H1 (cell line): Measurements from ENCODE around the gene LAT. TPM values are rescaled to one million over a fixed set of nuclear protein-coding genes. Genes with fewer than 3 reads are reported as not detected.

Experiments used
- CTCF ChIA-PET: fragments of 300-600 bp; sonication (Branson Sonifier 250); formaldehyde crosslinking; loops from one replicate; lab custom pipeline; 2021; ENCODE audit not compliant: partially characterized antibody; lab: Charles Lee
- POLR2A ChIA-PET: fragments of 300-600 bp; sonication (Branson Sonifier 250); formaldehyde crosslinking; loops from one replicate; lab custom pipeline; 2021; ENCODE audit warnings: inconsistent platforms; ENCODE audit not compliant: partially characterized antibody; lab: Charles Lee
- DNase-seq, 2 experiments: peaks; one replicate each; pipeline versions ENCODE4 v3.0.0 to v3.0.0-alpha.2; 2010 to 2022; ENCODE audit warnings: low spot score in 2 of 2, low read depth in 1 of 2, mixed read lengths in 1 of 2
- FAIRE-seq: peaks from 2 replicates; lab custom pipeline; 2011; peaks lifted over from hg19 to GRCh38; lab: Jason Lieb, UNC
- H2AFZ ChIP-seq: 2 replicates; pipeline ENCODE4 v1.8.1; 2012; ENCODE audit warnings: low read length, inconsistent platforms
- H2AK5ac ChIP-seq: 2 replicates; pipeline ENCODE4 v1.6.1; 2013; ENCODE audit warnings: low read depth, low read length
- H2BK120ac ChIP-seq: replicated peaks from 2 replicates; pipeline ENCODE3; 2013; ENCODE audit warnings: low read depth, low read length, inconsistent platforms
- H2BK12ac ChIP-seq: 2 replicates; pipeline ENCODE4 v1.6.1; 2013; ENCODE audit warnings: low read depth, low read length
- H2BK15ac ChIP-seq: 2 replicates; pipeline ENCODE4 v1.6.1; 2013; ENCODE audit warnings: low read length
- H2BK20ac ChIP-seq: 2 replicates; pipeline ENCODE4 v1.6.1; 2013; ENCODE audit warnings: low read length
- H2BK5ac ChIP-seq: 2 replicates; pipeline ENCODE4 v1.6.1; 2013; ENCODE audit warnings: low read depth, low read length
- H3K14ac ChIP-seq: 2 replicates; pipeline ENCODE4 v1.6.1; 2013; ENCODE audit warnings: inconsistent platforms; ENCODE audit not compliant: insufficient read length
- H3K18ac ChIP-seq: 2 replicates; pipeline ENCODE4 v1.6.1; 2013; ENCODE audit warnings: low read length; ENCODE audit errors: extremely low read depth
- H3K23ac ChIP-seq: 2 replicates; pipeline ENCODE4 v1.6.1; 2013; ENCODE audit warnings: inconsistent platforms; ENCODE audit not compliant: insufficient read length
- H3K23me2 ChIP-seq: 2 replicates; pipeline ENCODE4 v1.6.1; 2013; ENCODE audit warnings: low read depth, low read length
- H3K27ac ChIP-seq: 2 replicates; pipeline ENCODE4 v1.6.1; 2011; ENCODE audit warnings: low read depth, low read length, inconsistent platforms
- H3K27me3 ChIP-seq, 4 experiments: replicated peaks in 1 of 4; 1 replicate in 1 of 4; 2 replicates in 3 of 4; pipeline versions ENCODE4 v1.6.1 to v1.8.1; 2011 to 2013; ENCODE audit warnings: low read length in 3 of 4, mild to moderate bottlenecking in 3 of 4, inconsistent platforms in 2 of 4, mixed read lengths in 2 of 4, moderate library complexity in 1 of 4; ENCODE audit not compliant: control insufficient read depth in 3 of 4, insufficient read depth in 3 of 4; ENCODE audit errors: extremely low read depth in 1 of 4
- H3K36me3 ChIP-seq, 4 experiments: 2 replicates each; pipeline versions ENCODE4 v1.6.1 to v1.8.1; 2011 to 2013; ENCODE audit warnings: mild to moderate bottlenecking in 4 of 4, low read length in 3 of 4, moderate library complexity in 2 of 4, control low read depth in 1 of 4, inconsistent platforms in 1 of 4; ENCODE audit not compliant: insufficient read depth in 4 of 4, control insufficient read depth in 2 of 4
- H3K4ac ChIP-seq: replicated peaks from 2 replicates; pipeline ENCODE3; 2013; ENCODE audit warnings: low read length, low read depth, mixed read lengths, inconsistent platforms; ENCODE audit not compliant: insufficient read length
- H3K4me1 ChIP-seq, 4 experiments: replicated peaks in 1 of 4; 1 replicate in 1 of 4; 2 replicates in 3 of 4; pipeline versions ENCODE4 v1.6.1 to v1.8.1; 2011 to 2013; ENCODE audit warnings: low read length in 3 of 4, inconsistent platforms in 2 of 4, mixed read lengths in 1 of 4; ENCODE audit not compliant: insufficient read depth in 4 of 4, control insufficient read depth in 3 of 4
- H3K4me2 ChIP-seq, 2 experiments: 2 replicates each; pipeline versions ENCODE4 v1.6.1 to v1.8.1; 2011 to 2013; ENCODE audit warnings: low read depth in 2 of 2, low read length in 2 of 2, control low read depth in 1 of 2, inconsistent platforms in 1 of 2, mild to moderate bottlenecking in 1 of 2; ENCODE audit not compliant: insufficient read depth in 1 of 2
- H3K4me3 ChIP-seq, 4 experiments: fragments of 200-600, 300-600 bp in 1 of 4; sonication (generic), shearing (Covaris generic), sonication (Bioruptor Twin) in 1 of 4; 2 replicates each; pipeline versions ENCODE4 v1.5.1 to v1.8.1; 2011 to 2016; ENCODE audit warnings: low read length in 4 of 4, low read depth in 3 of 4, control low read depth in 2 of 4, inconsistent platforms in 2 of 4, mild to moderate bottlenecking in 2 of 4, mixed read lengths in 1 of 4, moderate library complexity in 1 of 4; ENCODE audit not compliant: insufficient read depth in 2 of 4; ENCODE audit errors: extremely low read depth in 1 of 4
- H3K56ac ChIP-seq: replicated peaks from 2 replicates; pipeline ENCODE3; 2013; ENCODE audit warnings: low read depth, mild to moderate bottlenecking, mixed read lengths, low read length, inconsistent platforms; ENCODE audit not compliant: insufficient read length
- H3K79me1 ChIP-seq: 2 replicates; pipeline ENCODE4 v1.6.1; 2013; ENCODE audit warnings: low read depth, low read length, control low read depth
- H3K79me2 ChIP-seq, 2 experiments: 2 replicates each; pipeline versions ENCODE4 v1.6.1 to v1.8.1; 2012 to 2013; ENCODE audit warnings: low read length in 2 of 2, mild to moderate bottlenecking in 2 of 2, inconsistent platforms in 1 of 2; ENCODE audit not compliant: insufficient read depth in 2 of 2, control insufficient read depth in 1 of 2
- H3K9ac ChIP-seq, 4 experiments: replicated peaks in 1 of 4; 1 replicate in 1 of 4; 2 replicates in 3 of 4; pipeline versions ENCODE4 v1.6.1 to v1.8.1; 2011 to 2013; ENCODE audit warnings: low read depth in 3 of 4, low read length in 3 of 4, control low read depth in 2 of 4, mild to moderate bottlenecking in 2 of 4, moderate library complexity in 2 of 4, inconsistent platforms in 1 of 4; ENCODE audit errors: extremely low read depth in 1 of 4
- H3K9me3 ChIP-seq, 2 experiments: 2 replicates each; pipeline versions ENCODE4 v1.6.1 to v1.8.1; 2012 to 2013; ENCODE audit warnings: mild to moderate bottlenecking in 2 of 2, moderate library complexity in 2 of 2, control low read depth in 1 of 2, inconsistent platforms in 1 of 2, low read depth in 1 of 2, low read length in 1 of 2, mixed read lengths in 1 of 2; ENCODE audit not compliant: insufficient read depth in 2 of 2
- H4K20me1 ChIP-seq, 2 experiments: replicated peaks in 1 of 2; 2 replicates each; pipeline versions ENCODE3 to v1.8.1; 2011 to 2013; ENCODE audit warnings: inconsistent platforms in 2 of 2, low read length in 2 of 2, mild to moderate bottlenecking in 1 of 2; ENCODE audit not compliant: insufficient read depth in 2 of 2, control insufficient read depth in 1 of 2
- H4K5ac ChIP-seq: 2 replicates; pipeline ENCODE4 v1.6.1; 2013; ENCODE audit warnings: low read length, low read depth, mixed read lengths, inconsistent platforms; ENCODE audit not compliant: insufficient read length
- H4K8ac ChIP-seq: 2 replicates; pipeline ENCODE4 v1.8.0; 2013; ENCODE audit warnings: mild to moderate bottlenecking, moderate library complexity, low read length, inconsistent platforms; ENCODE audit not compliant: insufficient read depth; ENCODE audit errors: extremely low read depth
- H4K91ac ChIP-seq: replicated peaks from 2 replicates; pipeline ENCODE3; 2013; ENCODE audit warnings: low read length, mixed read lengths, inconsistent platforms; ENCODE audit not compliant: insufficient read length
- CEBPB ChIP-seq: IDR thresholded peaks from 2 replicates; pipeline ENCODE4 v1.6.1; 2012; ENCODE audit warnings: low read depth, low read length
- EGR1 ChIP-seq: IDR thresholded peaks from 2 replicates; pipeline ENCODE4 v1.6.1; 2011; ENCODE audit warnings: low read depth, low read length, borderline replicate concordance
- EZH2 ChIP-seq: fragments of 200-600 bp; sonication (generic); IDR thresholded peaks from 2 replicates; pipeline ENCODE4 v1.7.1; 2012; ENCODE audit warnings: low read depth, mild to moderate bottlenecking, moderate library complexity, low read length, inconsistent platforms; ENCODE audit not compliant: severe bottlenecking
- KDM1A ChIP-seq: fragments of 200-600, 300-600 bp; sonication (generic); IDR thresholded peaks from 2 replicates; pipeline ENCODE4 v1.7.1; 2016; ENCODE audit warnings: mild to moderate bottlenecking, low read length, borderline replicate concordance
- MAFK ChIP-seq: IDR thresholded peaks from 2 replicates; pipeline ENCODE4 v1.6.1; 2012; ENCODE audit warnings: low read depth, mild to moderate bottlenecking, improper control_type of control experiment, low read length
- TBP ChIP-seq: IDR thresholded peaks from 2 replicates; pipeline ENCODE4 v1.6.1; 2011; ENCODE audit warnings: low read depth, low read length, improper control_type of control experiment
- TEAD4 ChIP-seq: IDR thresholded peaks from 2 replicates; pipeline ENCODE4 v1.6.1; 2012; ENCODE audit warnings: low read depth, low read length, inconsistent platforms, mixed read lengths
- ZNF274 ChIP-seq: IDR thresholded peaks from 2 replicates; pipeline ENCODE4 v1.7.0; 2012; ENCODE audit warnings: low read length, borderline replicate concordance; ENCODE audit errors: extremely low read depth
- WGBS, 2 experiments: shearing (Covaris generic) in 1 of 2; methylation state at CpG; one replicate each; pipeline versions ENCODE4 v1.1.6 to v1.1.7; 2013 to 2015; ENCODE audit warnings: low lambda C conversion rate in 2 of 2, mixed read lengths in 2 of 2, inconsistent platforms in 1 of 2, low coverage in 1 of 2, missing lambda C conversion rate in 1 of 2; ENCODE audit not compliant: insufficient replicate concordance in 2 of 2, insufficient coverage in 1 of 2, insufficient read length in 1 of 2; ENCODE audit errors: extremely low coverage in 1 of 2, missing lambda C conversion rate in 1 of 2; 5-methylcytosine and 5-hydroxymethylcytosine counted together
- polyA plus RNA-seq, 7 experiments: library from polyadenylated mRNA; depleted of rRNA in 3 of 7; stranded (reverse) in 5 of 7; unstranded in 2 of 7; fragments of >200 nt in 5 of 7; fragments of 200-250 nt in 2 of 7; gene quantifications; 1 replicate in 5 of 7; 2 replicates in 1 of 7; 4 replicates in 1 of 7; pipeline versions ENCODE4 v1.2.1 to v1.2.3, GENCODE V29; 2011 to 2013; ENCODE audit warnings: missing spikeins in 2 of 7, mixed read lengths in 2 of 7
- total RNA-seq: library from RNA; stranded (reverse); fragmentation: NEBNext Ultra II Directional; extraction: Animal tissue kit (Norgen Biotek cat#: 25700); gene quantifications from 2 replicates; pipeline ENCODE4 v1.2.1, GENCODE V29; 2021
- TF ChIP-seq, protein P1 (sequence below): IDR thresholded peaks from 2 replicates; pipeline ENCODE4 v1.6.1; 2012; ENCODE audit warnings: inconsistent platforms

Gene LAT
- total and polyA plus RNA-seq, 2 of the 8 experiments (the other 6 are each of a cell fraction or from before 2014, with no cell fraction given), result 2.7 to 3.4 TPM

DNA sequence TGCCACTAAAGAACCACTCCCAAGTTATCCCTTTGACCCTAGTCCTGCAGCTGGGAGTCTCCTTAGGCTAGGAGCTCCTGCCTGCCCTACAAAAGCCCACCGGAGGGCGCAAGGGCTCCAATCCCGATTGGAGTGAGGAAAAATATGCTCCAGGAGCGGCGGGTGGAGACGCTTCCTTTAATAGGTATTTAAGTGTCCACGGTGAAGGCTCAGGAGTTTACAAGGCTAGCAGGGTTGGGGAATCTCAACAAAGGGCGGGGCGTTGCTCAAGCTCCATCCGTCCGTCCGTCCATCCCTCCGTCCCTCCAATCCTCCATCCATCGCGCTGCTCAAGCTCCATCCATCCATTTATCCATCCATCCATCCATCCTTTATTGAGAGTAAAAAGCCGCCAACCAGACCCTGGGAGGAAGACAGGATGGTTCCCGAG, 10.8 kb upstream of the LAT start:
- H3K14ac ChIP-seq, result no peak overlapping the region
- ChIA-PET POLR2A (interaction anchor here (0.6 to 2.9 kb wide), 18 partner anchors 8 to 151 kb away, joined by 3 to 19 read pairs (median 5); partner anchors contain the start of genes ATXN2L, LAT, SH2B1 and TUFM), CTCF (interaction anchor here (0.6 to 2.5 kb wide), 14 partner anchors 10 to 1057 kb away, joined by 3 to 14 read pairs (median 4); partner anchors contain the start of genes LAT, NFATC2IP, TLCD3B and TUFM)
- WGBS, 2 experiments, result 3% methylated on average over 17 of the region's 17 CpGs; no CpG with 5 or more reads in 1 of the 2 experiments
- H3K4me2 ChIP-seq, result peak overlapping the region; percentile 77 to 95
- FAIRE-seq (no peak), DNase-seq (peak; percentile 15 to 71)
- peaks cover 0 to 2% (median 0%) of the 10 kb centered on the region in 4 experiments; a peak in 1 of 8 replicates for H3K36me3 ChIP-seq
- H3K27me3 ChIP-seq, result no peaks in the 10 kb centered on the region
- peak overlapping the region; percentile 89 for H4K8ac ChIP-seq
- peak overlapping the region; percentile 80 to 96 (median 87) for H3K4me3 ChIP-seq
- H2BK20ac ChIP-seq, result no peak overlapping the region
- H2BK120ac ChIP-seq, result no peak overlapping the region
- H3K79me2 ChIP-seq, result peaks cover 0 to 8% of the 10 kb centered on the region in 2 experiments; a peak in 1 of 4 replicates
- H3K18ac ChIP-seq, result peak overlapping the region; percentile 71
- peak overlapping the region; percentile 90 for H4K91ac ChIP-seq
- H4K20me1 ChIP-seq, result peaks cover 2 to 6% of the 10 kb centered on the region in 2 experiments
- no peak overlapping the region for H2AK5ac ChIP-seq
- peak overlapping the region; percentile 45 for H2AFZ ChIP-seq
- H3K23ac ChIP-seq, result no peak overlapping the region
- peak overlapping the region; percentile 55; the same call in 1 of the 2 replicates for H3K27ac ChIP-seq
- peaks cover 0 to 7% (median 3%) of the 10 kb centered on the region in 4 experiments; a peak in 5 of 7 replicates for H3K4me1 ChIP-seq
- H3K4ac ChIP-seq, result peak overlapping the region; percentile 76
- H3K56ac ChIP-seq, result peak overlapping the region; percentile 98
- no peaks in the 10 kb centered on the region for H3K9me3 ChIP-seq
- H3K9ac ChIP-seq, result peak overlapping the region; percentile 76 to 81 (median 80)
- H3K79me1 ChIP-seq, result peaks cover 4% of the 10 kb centered on the region; the same call in 1 of the 2 replicates
- H2BK15ac ChIP-seq, result no peak overlapping the region
- H3K23me2 ChIP-seq, result peaks cover 8% of the 10 kb centered on the region
- H2BK5ac ChIP-seq, result peak overlapping the region; percentile 75
- peak overlapping the region; percentile 75; the same call in 1 of the 2 replicates for H2BK12ac ChIP-seq
- H4K5ac ChIP-seq, result peak overlapping the region; percentile 60
- TF ChIP-seq TBP, result peak; percentile 19; the same call in 1 of the 2 replicates
- TF ChIP-seq ZNF274, result no peak
- TF ChIP-seq KDM1A, result no peak
- TF ChIP-seq TEAD4, result no peak
- TF ChIP-seq CEBPB, result no peak
- TF ChIP-seq, protein P1, sequence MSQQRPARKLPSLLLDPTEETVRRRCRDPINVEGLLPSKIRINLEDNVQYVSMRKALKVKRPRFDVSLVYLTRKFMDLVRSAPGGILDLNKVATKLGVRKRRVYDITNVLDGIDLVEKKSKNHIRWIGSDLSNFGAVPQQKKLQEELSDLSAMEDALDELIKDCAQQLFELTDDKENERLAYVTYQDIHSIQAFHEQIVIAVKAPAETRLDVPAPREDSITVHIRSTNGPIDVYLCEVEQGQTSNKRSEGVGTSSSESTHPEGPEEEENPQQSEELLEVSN, result no peak
- no peak for TF ChIP-seq EZH2
- no peak for TF ChIP-seq MAFK
- TF ChIP-seq EGR1, result no peak
